DND-41 (cell line): ENCODE data around the gene HAX1.
A peak's percentile ranks its signal among the peaks of the same experiment; 100 is the strongest.
"Not testable (repeated sequence)": the region's sequence is repeated elsewhere in the genome, so short reads cannot be mapped to it uniquely, and the experiment has no call there.

Source experiments
- ATAC-seq: fragments of 200-7000 bp; cut with Tn5 transposase; 3 replicates; pipeline ENCODE4 v1.9.1; 2021; ENCODE audit warnings: low read depth; ENCODE audit not compliant: insufficient read depth
- DNase-seq: peaks from one replicate; pipeline ENCODE4 v3.0.0-alpha.2; 2020
- H2AFZ ChIP-seq: 2 replicates; pipeline ENCODE4 v1.6.0; 2012; ENCODE audit warnings: low read depth, low read length
- H3K27ac ChIP-seq: 2 replicates; pipeline ENCODE4 v1.5.1; 2012; ENCODE audit warnings: low read length, inconsistent platforms
- H3K27me3 ChIP-seq: fragments of 200-600 bp; sonication (generic); 2 replicates; pipeline ENCODE4 v1.6.0; 2012; ENCODE audit warnings: low read length, mild to moderate bottlenecking, inconsistent platforms; ENCODE audit not compliant: insufficient read depth, poor library complexity
- H3K36me3 ChIP-seq: 2 replicates; pipeline ENCODE4 v1.5.1; 2012; ENCODE audit warnings: low read length, inconsistent platforms; ENCODE audit not compliant: insufficient read depth
- H3K4me1 ChIP-seq: 2 replicates; pipeline ENCODE4 v1.5.1; 2012; ENCODE audit warnings: mild to moderate bottlenecking, low read length; ENCODE audit not compliant: insufficient read depth
- H3K4me2 ChIP-seq: 2 replicates; pipeline ENCODE4 v1.6.0; 2012; ENCODE audit warnings: mild to moderate bottlenecking, moderate library complexity, low read length, inconsistent platforms; ENCODE audit not compliant: insufficient read depth
- H3K4me3 ChIP-seq, 2 experiments: fragments of 200-600 bp in 1 of 2; shearing (Covaris generic) in 1 of 2; 2 replicates each; pipeline ENCODE4 v1.5.1; 2012 to 2016; ENCODE audit warnings: inconsistent platforms in 2 of 2, low read length in 2 of 2, mild to moderate bottlenecking in 2 of 2, low read depth in 1 of 2, moderate library complexity in 1 of 2
- H3K79me2 ChIP-seq: 2 replicates; pipeline ENCODE4 v1.6.0; 2012; ENCODE audit warnings: low read length, inconsistent platforms; ENCODE audit not compliant: insufficient read depth
- H3K9ac ChIP-seq: 2 replicates; pipeline ENCODE4 v1.6.0; 2012; ENCODE audit warnings: low read depth, mild to moderate bottlenecking, inconsistent platforms, low read length, moderate library complexity
- H3K9me3 ChIP-seq: 2 replicates; pipeline ENCODE4 v1.5.1; 2012; ENCODE audit warnings: low read length, moderate library complexity, mild to moderate bottlenecking, inconsistent platforms; ENCODE audit not compliant: insufficient read depth, severe bottlenecking
- H4K20me1 ChIP-seq: 2 replicates; pipeline ENCODE4 v1.6.0; 2012; ENCODE audit warnings: low read length; ENCODE audit not compliant: insufficient read depth
- CTCF ChIP-seq: IDR thresholded peaks from 2 replicates; pipeline ENCODE4 v1.5.1; 2012; ENCODE audit warnings: borderline replicate concordance, low read length, moderate library complexity, mild to moderate bottlenecking; ENCODE audit not compliant: poor library complexity, severe bottlenecking; ENCODE audit errors: extremely low read depth
- EZH2 ChIP-seq: IDR thresholded peaks from 3 replicates; pipeline ENCODE4 v1.6.1; 2012; ENCODE audit warnings: borderline replicate concordance, low read depth, mild to moderate bottlenecking, moderate library complexity, low read length, inconsistent platforms; ENCODE audit not compliant: severe bottlenecking

HAX1 gene

GRCh38 chr1:154225370-154225769 is 47.1 kb upstream of the HAX1 start:
- H3K27me3 ChIP-seq: no peaks in the 10 kb centered on the region
- no peaks in the 10 kb centered on the region for H3K9me3 ChIP-seq
- no peak for TF ChIP-seq CTCF
- no peak for TF ChIP-seq EZH2
- peaks cover 60% of the 10 kb centered on the region for H4K20me1 ChIP-seq
- H3K9ac ChIP-seq: no peak overlapping the region
- no peak for DNase-seq
- peaks cover 38% of the 10 kb centered on the region for H3K4me1 ChIP-seq
- H3K4me3 ChIP-seq: no peak overlapping the region
- peaks cover 74% of the 10 kb centered on the region for H3K36me3 ChIP-seq
- peaks cover 97% of the 10 kb centered on the region for H3K79me2 ChIP-seq
- H3K27ac ChIP-seq: no peak overlapping the region
- H3K4me2 ChIP-seq: peak overlapping the region; percentile 20; the same call in 1 of the 2 replicates
- no peak overlapping the region for H2AFZ ChIP-seq
- no peak for ATAC-seq

GRCh38 chr1:154231112-154231511 is 41.3 kb upstream of the HAX1 start:
- not testable (repeated sequence) for DNase-seq, H3K4me3 ChIP-seq, H3K4me2 ChIP-seq, ATAC-seq, H3K27me3 ChIP-seq, H3K9ac ChIP-seq, H3K4me1 ChIP-seq, H3K9me3 ChIP-seq, H3K27ac ChIP-seq, H2AFZ ChIP-seq
- H3K36me3 ChIP-seq: peaks cover 97% of the 10 kb centered on the region
- H3K79me2 ChIP-seq: peaks cover 87% of the 10 kb centered on the region
- H4K20me1 ChIP-seq: peaks cover 37% of the 10 kb centered on the region

GRCh38 chr1:154233127-154233526 is 39.3 kb upstream of the HAX1 start:
- H3K4me1 ChIP-seq, ATAC-seq, H3K4me3 ChIP-seq, DNase-seq, H3K4me2 ChIP-seq, H2AFZ ChIP-seq, H3K9ac ChIP-seq, H3K27me3 ChIP-seq, H3K27ac ChIP-seq, H3K9me3 ChIP-seq: not testable (repeated sequence)
- peaks cover 97% of the 10 kb centered on the region for H3K36me3 ChIP-seq
- peaks cover 35% of the 10 kb centered on the region; the same call in 1 of the 2 replicates for H4K20me1 ChIP-seq
- H3K79me2 ChIP-seq: peaks cover 87% of the 10 kb centered on the region

- H3K79me2 ChIP-seq: peaks cover 78% of the 10 kb centered on the region
- ATAC-seq: no peak
- peaks cover 42% of the 10 kb centered on the region; the same call in 1 of the 2 replicates for H4K20me1 ChIP-seq
- no peaks in the 10 kb centered on the region for H3K27me3 ChIP-seq
- no peaks in the 10 kb centered on the region for H3K4me1 ChIP-seq
- H3K36me3 ChIP-seq: peaks cover 94% of the 10 kb centered on the region
- TF ChIP-seq EZH2 (no peak), CTCF (no peak)
- DNase-seq: no peak
- no peak overlapping the region for H3K4me2 ChIP-seq
- H3K9me3 ChIP-seq: no peaks in the 10 kb centered on the region
- H3K4me3 ChIP-seq: no peak overlapping the region
- no peak overlapping the region for H3K9ac ChIP-seq
- no peak overlapping the region for H3K27ac ChIP-seq
- H2AFZ ChIP-seq: no peak overlapping the region
Observed at GRCh38 chr1:154236855-154237254, 35.6 kb upstream of the HAX1 start.
